Nucleus accumbens (tissue), 56 donors: Measurements from ENCODE around the gene ALG9.
"Not testable (repeated sequence)": the region's sequence is repeated elsewhere in the genome, so short reads cannot be mapped to it uniquely, and the experiment has no call there.

ENCODE experiments used
- DNase-seq, 56 donors: peaks; one replicate each; lab custom pipeline; 2025; lab: John Stamatoyannopoulos, UW

Gene ALG9

GRCh38 chr11:111772535-111772934, 98.8 kb downstream of the ALG9 start:
- DNase-seq, result no peak

- DNase-seq, result not testable (repeated sequence)
Observed at GRCh38 chr11:111771205-111771604, 100.2 kb downstream of the ALG9 start.

- peak in 6 of 56 donors; percentile 16 to 45 (median 22) for DNase-seq
Observed at GRCh38 chr11:111770581-111771134, 100.7 kb downstream of the ALG9 start.

GRCh38 chr11:111766834-111767142, 104.6 kb downstream of the ALG9 start:
- no peak for DNase-seq

GRCh38 chr11:111765984-111766833, 105.2 kb downstream of the ALG9 start, which contains the start of gene PPP2R1B:
PPP2R1B (minus strand) TSS chr11:111766389; CDS start chr11:111766361, 28 bp downstream.
- DNase-seq, result peak in 55 of 56 donors; percentile 23 to 92 (median 85)

GRCh38 chr11:111765320-111765983, 105.9 kb downstream of the ALG9 start:
- peak in 8 of 56 donors; percentile 33 to 74 (median 66) for DNase-seq

- no peak for DNase-seq
Observed at GRCh38 chr11:111764621-111765020, 106.8 kb downstream of the ALG9 start.

- DNase-seq, result peak in 11 of 56 donors; percentile 5 to 34 (median 10)
Observed at GRCh38 chr11:111762981-111763643, 108.3 kb downstream of the ALG9 start.

GRCh38 chr11:111762526-111762925, 108.9 kb downstream of the ALG9 start:
- no peak for DNase-seq

GRCh38 chr11:111761036-111761435, 110.3 kb downstream of the ALG9 start:
- no peak for DNase-seq

GRCh38 chr11:111759778-111760407, 111.5 kb downstream of the ALG9 start:
- no peak for DNase-seq

- no peak for DNase-seq
Observed at GRCh38 chr11:111759376-111759775, 112.0 kb downstream of the ALG9 start.

- no peak for DNase-seq
Observed at GRCh38 chr11:111756097-111756496, 115.3 kb downstream of the ALG9 start.

- DNase-seq, result no peak
Observed at GRCh38 chr11:111749646-111750045, 121.7 kb downstream of the ALG9 start.

GRCh38 chr11:111748035-111748804, 123.2 kb downstream of the ALG9 start:
- no peak for DNase-seq

- DNase-seq, result no peak
Observed at GRCh38 chr11:111745719-111746504, 125.5 kb downstream of the ALG9 start.

- no peak for DNase-seq
Observed at GRCh38 chr11:111743700-111744099, 127.7 kb downstream of the ALG9 start.

- no peak for DNase-seq
Observed at GRCh38 chr11:111741751-111742150, 129.6 kb downstream of the ALG9 start.

- no peak for DNase-seq
Observed at GRCh38 chr11:111739299-111739698, 132.1 kb downstream of the ALG9 start.
